IMR-90 (cell line): ENCODE measurements around the gene UBXN11. TPM values are rescaled to one million over a fixed set of nuclear protein-coding genes. Genes with fewer than 3 reads are reported as not detected.

Experiments
- ATAC-seq: fragments of 200-7000 bp; cut with Tn5 transposase; 2 replicates; pipeline ENCODE4 v1.9.1; 2020; ENCODE audit warnings: low read depth, mild to moderate bottlenecking, moderate library complexity
- BruUV-seq: library from RNA; stranded (reverse); fragments of 400-500 nt; replicated peaks from 2 replicates; lab custom pipeline; 2021; lab: Mats Ljungman, UMichigan
- CTCF ChIA-PET: fragments of 300-600 bp; formaldehyde crosslinking; extraction: SDS; loops from one replicate; lab custom pipeline; 2021; ENCODE audit warnings: antibody characterized with exemption; lab: Yijun Ruan, JAX
- POLR2A ChIA-PET: fragments of 300-600 bp; sonication (Branson Sonifier 250); formaldehyde crosslinking; loops from one replicate; lab custom pipeline; 2022; ENCODE audit warnings: antibody characterized with exemption; ENCODE audit not compliant: unreplicated experiment; lab: Charles Lee
- DNase-seq: peaks from one replicate; pipeline ENCODE4 v3.0.0; 2013
- H2AFZ ChIP-seq: replicated peaks from 2 replicates; pipeline ENCODE3; 2013; ENCODE audit warnings: low read length, mild to moderate bottlenecking; ENCODE audit not compliant: poor library complexity
- H2AK5ac ChIP-seq: 2 replicates; pipeline ENCODE4 v1.6.1; 2013; ENCODE audit warnings: low read depth, low read length, inconsistent platforms
- H2AK9ac ChIP-seq: replicated peaks from 2 replicates; pipeline ENCODE3; 2013; ENCODE audit warnings: mild to moderate bottlenecking, low read depth, low read length, moderate library complexity; ENCODE audit not compliant: poor library complexity
- H2BK120ac ChIP-seq: 2 replicates; pipeline ENCODE4 v1.6.1; 2013; ENCODE audit warnings: low read depth, low read length, inconsistent platforms
- H2BK15ac ChIP-seq: 3 replicates; pipeline ENCODE4 v1.6.1; 2013; ENCODE audit warnings: low read depth, low read length, inconsistent platforms
- H2BK20ac ChIP-seq: 2 replicates; pipeline ENCODE4 v1.6.1; 2013; ENCODE audit warnings: low read depth, mild to moderate bottlenecking, inconsistent platforms, low read length, moderate library complexity
- H2BK5ac ChIP-seq: 2 replicates; pipeline ENCODE4 v1.6.1; 2013; ENCODE audit warnings: mild to moderate bottlenecking, low read depth, low read length, inconsistent platforms; ENCODE audit not compliant: poor library complexity, severe bottlenecking
- H3K14ac ChIP-seq: replicated peaks from 2 replicates; pipeline ENCODE4 v1.6.1; 2013; ENCODE audit warnings: low read depth, low read length, inconsistent platforms
- H3K18ac ChIP-seq: 2 replicates; pipeline ENCODE4 v1.6.1; 2013; ENCODE audit warnings: low read depth, low read length, control low read depth
- H3K23ac ChIP-seq: 2 replicates; pipeline ENCODE4 v1.6.1; 2013; ENCODE audit warnings: low read depth, low read length, inconsistent platforms
- H3K27ac ChIP-seq: 2 replicates; pipeline ENCODE4 v1.5.1; 2013; ENCODE audit warnings: mild to moderate bottlenecking, control low read depth, low read length; ENCODE audit not compliant: insufficient read depth
- H3K27me3 ChIP-seq: 2 replicates; pipeline ENCODE4 v1.6.1; 2013; ENCODE audit warnings: low read length; ENCODE audit not compliant: control insufficient read depth, insufficient read depth
- H3K36me3 ChIP-seq: 2 replicates; pipeline ENCODE4 v1.6.1; 2013; ENCODE audit warnings: low read length, mixed read lengths; ENCODE audit not compliant: control insufficient read depth, insufficient read depth
- H3K4ac ChIP-seq: 2 replicates; pipeline ENCODE4 v1.6.1; 2013; ENCODE audit warnings: low read depth, low read length, inconsistent platforms
- H3K4me1 ChIP-seq: 2 replicates; pipeline ENCODE4 v1.6.1; 2013; ENCODE audit warnings: low read length, mixed read lengths; ENCODE audit not compliant: control insufficient read depth, insufficient read depth
- H3K4me2 ChIP-seq: 2 replicates; pipeline ENCODE4 v1.6.1; 2013; ENCODE audit warnings: low read depth, mild to moderate bottlenecking, control low read depth, low read length, moderate library complexity
- H3K4me3 ChIP-seq: 2 replicates; pipeline ENCODE4 v1.5.1; 2013; ENCODE audit warnings: low read depth, mild to moderate bottlenecking, control low read depth, low read length, moderate library complexity; ENCODE audit not compliant: insufficient read depth
- H3K56ac ChIP-seq: 2 replicates; pipeline ENCODE4 v1.6.1; 2013; ENCODE audit warnings: low read length, inconsistent platforms; ENCODE audit not compliant: insufficient read depth; ENCODE audit errors: extremely low read depth
- H3K79me1 ChIP-seq, 2 experiments: 2 replicates each; pipeline ENCODE4 v1.6.1; 2013; ENCODE audit warnings: low read length in 2 of 2, inconsistent platforms in 1 of 2, low read depth in 1 of 2
- H3K9ac ChIP-seq: 2 replicates; pipeline ENCODE4 v1.6.1; 2013; ENCODE audit warnings: low read depth, low read length, control low read depth
- H3K9me1 ChIP-seq: 2 replicates; pipeline ENCODE4 v1.6.1; 2013; ENCODE audit warnings: low read length, inconsistent platforms; ENCODE audit not compliant: insufficient read depth
- H3K9me3 ChIP-seq: 2 replicates; pipeline ENCODE4 v1.6.1; 2013; ENCODE audit warnings: low read length; ENCODE audit not compliant: control insufficient read depth, insufficient read depth
- H4K20me1 ChIP-seq: 2 replicates; pipeline ENCODE4 v1.6.1; 2013; ENCODE audit warnings: low read length, inconsistent platforms; ENCODE audit not compliant: insufficient read depth
- H4K5ac ChIP-seq: 2 replicates; pipeline ENCODE4 v1.6.1; 2013; ENCODE audit warnings: mild to moderate bottlenecking, low read depth, low read length, control low read depth
- H4K8ac ChIP-seq, 2 experiments: 2 replicates each; pipeline ENCODE4 v1.6.1; 2013; ENCODE audit warnings: low read depth in 2 of 2, low read length in 2 of 2, control low read depth in 1 of 2, inconsistent platforms in 1 of 2
- H4K91ac ChIP-seq: 2 replicates; pipeline ENCODE4 v1.6.1; 2013; ENCODE audit warnings: low read depth, low read length, inconsistent platforms; ENCODE audit not compliant: insufficient read depth
- CEBPB ChIP-seq: IDR thresholded peaks from 2 replicates; pipeline ENCODE4 v1.6.1; 2012; ENCODE audit warnings: low read depth, low read length, improper control_type of control experiment
- CHD1 ChIP-seq: IDR thresholded peaks from 2 replicates; pipeline ENCODE4 v1.6.1; 2012; ENCODE audit warnings: low read depth, low read length, improper control_type of control experiment
- CTCF ChIP-seq: conservative IDR thresholded peaks from 2 replicates; pipeline ENCODE4 v1.5.1; 2012; ENCODE audit warnings: mild to moderate bottlenecking, low read depth, low read length, improper control_type of control experiment
- ELK1 ChIP-seq: fragments of 150-350 bp; IDR thresholded peaks from 2 replicates; pipeline ENCODE4 v1.6.1; 2016; ENCODE audit warnings: low read depth, mild to moderate bottlenecking, low read length, moderate library complexity, borderline replicate concordance
- FOS ChIP-seq: fragments of 150-350 bp; IDR thresholded peaks from 2 replicates; pipeline ENCODE4 v1.6.1; 2016; ENCODE audit warnings: low read depth, low read length
- MAFK ChIP-seq: IDR thresholded peaks from 2 replicates; pipeline ENCODE4 v1.6.1; 2012; ENCODE audit warnings: low read depth, low read length, improper control_type of control experiment
- MXI1 ChIP-seq: IDR thresholded peaks from 2 replicates; pipeline ENCODE4 v1.6.1; 2012; ENCODE audit warnings: low read depth, mild to moderate bottlenecking, low read length, moderate library complexity, borderline replicate concordance
- NFE2L2 ChIP-seq: fragments of 150-350 bp; IDR thresholded peaks from 2 replicates; pipeline ENCODE4 v1.6.1; 2016; ENCODE audit warnings: low read depth, mild to moderate bottlenecking, low read length
- RAD21 ChIP-seq: IDR thresholded peaks from 2 replicates; pipeline ENCODE4 v1.6.1; 2012; ENCODE audit warnings: low read length, improper control_type of control experiment
- RFX5 ChIP-seq: IDR thresholded peaks from 2 replicates; pipeline ENCODE4 v1.8.0; 2012; ENCODE audit warnings: low read depth, mild to moderate bottlenecking, low read length, moderate library complexity
- SMC3 ChIP-seq: fragments of 150-350 bp; IDR thresholded peaks from 2 replicates; pipeline ENCODE4 v1.6.1; 2016; ENCODE audit warnings: low read depth, mild to moderate bottlenecking, antibody characterized with exemption, low read length, moderate library complexity
- USF2 ChIP-seq: fragments of 150-350 bp; IDR thresholded peaks from 2 replicates; pipeline ENCODE4 v1.6.1; 2017; ENCODE audit warnings: mild to moderate bottlenecking, antibody characterized with exemption, low read length, low read depth
- WGBS, 2 experiments: methylation state at CpG; one replicate each; pipeline versions ENCODE4 v1.1.5 to v1.1.7; 2013; ENCODE audit warnings: missing lambda C conversion rate in 2 of 2; ENCODE audit not compliant: insufficient read length in 1 of 2; ENCODE audit errors: extremely low coverage in 2 of 2; 5-methylcytosine and 5-hydroxymethylcytosine counted together
- dilution Hi-C: fragments of 300-500 bp; cut with HindIII; formaldehyde crosslinking; loops from one replicate; pipeline ENCODE4 v1.14.3; 2018; ENCODE audit warnings: low sequenced_read_pairs; ENCODE audit not compliant: unreplicated experiment
- in situ Hi-C: fragments of 300-500 bp; cut with MboI; formaldehyde crosslinking; loops from 3 replicates; pipeline ENCODE4 v1.14.3; 2019; ENCODE audit warnings: low sequenced_read_pairs, inconsistent platforms, mixed read lengths
- intact Hi-C: fragments of 100-400 bp; cut with micrococcal nuclease; formaldehyde crosslinking; loops from 2 replicates; pipeline ENCODE4 v1.10.0; 2022
- polyA plus RNA-seq, 3 experiments: library from polyadenylated mRNA; depleted of rRNA; stranded (reverse); fragments of >200 nt; gene quantifications; 2 replicates each; pipeline ENCODE4 v1.2.3, GENCODE V29; 2012; ENCODE audit warnings: low replicate concordance in 1 of 3
- total RNA-seq: library from RNA; depleted of rRNA; stranded (reverse); fragments of >200 nt; gene quantifications from 2 replicates; pipeline ENCODE4 v1.2.3, GENCODE V29; 2012

The UBXN11 gene
- total and polyA plus RNA-seq, 2 of the 4 experiments (the other 2 are of a cell fraction), result 5.2 to 17.0 TPM

GRCh38 chr1:26314501-26314900 lies 8.1 kb upstream of the UBXN11 start:
- POLR2A ChIA-PET, result no interaction called here
- no TSS peak for BruUV-seq
- Histone ChIP-seq H3K79me1 (no peaks in the 10 kb centered on the region), H2BK5ac (no peak overlapping the region), H4K91ac (no peak overlapping the region), H4K20me1 (no peaks in the 10 kb centered on the region), H4K5ac (no peak overlapping the region), H3K36me3 (no peaks in the 10 kb centered on the region), H2AK9ac (no peak overlapping the region), H3K18ac (no peak overlapping the region), H3K9ac (no peak overlapping the region), H3K14ac (no peak overlapping the region), H2AK5ac (no peak overlapping the region), H2BK120ac (no peak overlapping the region), H3K4me1 (peaks cover 2% of the 10 kb centered on the region; the same call in 1 of the 2 replicates), H2BK20ac (no peak overlapping the region), H3K4ac (no peak overlapping the region), H4K8ac (no peak overlapping the region), H3K23ac (no peak overlapping the region), H3K27ac (no peak overlapping the region), H3K9me3 (no peaks in the 10 kb centered on the region), H3K4me2 (no peak overlapping the region), H3K9me1 (no peaks in the 10 kb centered on the region), H3K56ac (no peak overlapping the region), H2BK15ac (no peak overlapping the region), H3K27me3 (peaks cover 4% of the 10 kb centered on the region; the same call in 1 of the 2 replicates), H2AFZ (no peak overlapping the region), H3K4me3 (no peak overlapping the region)
- in situ Hi-C loops, result no loop called here
- 80% methylated on average over 1 of the region's 5 CpGs; no CpG with 5 or more reads in 1 of the 2 experiments for WGBS, 2 experiments
- no peak for TF ChIP-seq ELK1
- no peak for TF ChIP-seq SMC3
- no peak for TF ChIP-seq USF2
- TF ChIP-seq MAFK, result no peak
- TF ChIP-seq RFX5, result no peak
- TF ChIP-seq CHD1, result no peak
- no peak for TF ChIP-seq RAD21
- TF ChIP-seq MXI1, result no peak
- no peak for TF ChIP-seq FOS
- TF ChIP-seq CTCF, result no peak
- TF ChIP-seq NFE2L2, result no peak
- no peak for TF ChIP-seq CEBPB
- CTCF ChIA-PET, result interaction anchor here (0.8 to 1.4 kb wide), 2 partner anchors 39 to 145 kb away, joined by 5 read pairs; partner anchors contain the start of gene ZNF593
- intact Hi-C loops, result no loop called here
- no peak for DNase-seq
- dilution Hi-C loops, result no loop called here
- ATAC-seq, result no peak
